Activated T-helper 1 cell treated with anti-CD3 and anti-CD28 coated beads, Interleukin-2, amount 50 U/mL, for 16 hours (primary cell): ENCODE measurements around the gene FAM124A.

ENCODE experiments used
- DNase-seq, 2 donors: peaks; one replicate each; pipeline ENCODE4 v3.0.0-alpha.2; 2020; ENCODE audit warnings: low read depth in 1 of 2, low spot score in 1 of 2

The FAM124A gene

DNA sequence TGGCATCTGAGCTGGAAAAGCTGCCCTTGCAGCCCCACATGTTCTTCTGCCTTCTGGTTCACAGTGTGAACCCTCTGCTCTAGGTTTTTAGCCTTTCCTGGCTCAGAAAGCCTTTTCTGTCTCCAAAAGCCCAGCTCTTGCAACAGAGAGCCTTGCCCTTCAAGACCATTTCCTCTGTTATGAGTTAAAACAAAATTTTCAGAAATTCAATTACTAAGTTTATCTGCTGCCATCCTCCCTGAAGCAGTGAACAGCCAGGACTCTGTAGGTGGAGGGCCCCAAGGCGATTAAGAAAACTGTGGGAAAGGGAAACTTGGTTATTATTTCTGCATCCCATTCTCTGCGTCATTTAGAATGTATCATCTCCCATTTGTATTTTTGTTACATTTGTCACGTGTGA lies 18.8 kb downstream of the FAM124A start:
- no peak for DNase-seq

DNA sequence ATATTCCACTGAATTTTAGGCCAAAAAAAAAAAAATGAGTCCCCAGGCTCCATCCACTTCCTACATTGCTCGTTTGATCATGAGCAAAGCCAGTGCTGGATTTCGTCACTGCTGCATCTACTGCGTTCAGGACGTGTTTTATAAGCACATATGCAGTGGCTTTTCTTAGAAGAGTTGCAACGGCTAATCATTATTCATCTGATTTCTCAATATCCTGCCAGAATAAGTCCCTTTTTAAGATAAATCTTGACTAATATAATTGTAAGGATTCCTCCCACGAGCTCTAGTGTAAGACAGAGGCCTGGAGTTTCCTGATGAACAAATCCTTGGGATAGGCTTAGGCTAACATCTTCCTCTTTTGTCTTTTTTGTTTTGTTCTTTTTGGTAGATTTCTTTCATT lies 19.5 kb downstream of the FAM124A start:
- DNase-seq: no peak

DNA sequence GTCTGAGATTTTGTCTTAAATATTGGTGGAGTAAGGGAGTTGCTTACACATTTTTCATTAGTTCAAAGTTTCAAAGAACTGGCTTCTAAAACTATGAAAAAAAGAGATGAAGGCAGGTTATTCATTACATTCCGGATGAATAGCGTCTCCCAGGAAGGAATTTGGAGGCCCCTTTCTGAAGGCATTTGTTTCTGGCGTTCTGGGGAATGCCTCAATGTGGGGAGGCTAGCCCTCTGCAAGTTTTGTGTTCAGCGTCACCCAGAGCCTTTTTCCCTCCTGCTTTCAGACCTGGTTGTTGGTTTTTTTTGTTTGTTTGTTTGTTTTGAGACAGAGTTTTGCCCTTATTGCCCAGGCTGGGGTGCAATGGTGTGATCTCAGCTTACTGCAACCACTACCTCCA lies 21.0 kb downstream of the FAM124A start:
- no peak for DNase-seq

DNA sequence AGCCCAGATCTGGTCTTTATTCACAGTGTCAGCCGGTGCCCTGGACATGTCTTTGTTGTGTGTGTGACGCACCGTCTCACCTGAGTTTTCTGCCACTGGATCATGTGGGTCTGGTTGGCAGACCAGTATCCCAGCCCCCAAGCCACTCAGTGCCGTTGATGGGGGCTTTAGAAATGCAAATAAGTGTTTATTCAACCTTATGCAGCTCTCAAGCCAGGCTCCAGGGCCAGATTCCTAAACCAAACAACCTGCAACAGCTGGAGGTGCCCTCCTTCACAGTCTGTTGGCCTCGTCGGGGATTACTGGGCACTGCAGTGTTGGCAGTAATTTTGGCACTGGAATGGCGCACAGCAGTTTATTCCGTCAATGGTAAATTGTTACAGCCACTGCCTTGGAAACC lies 21.6 kb downstream of the FAM124A start:
- DNase-seq: no peak

DNA sequence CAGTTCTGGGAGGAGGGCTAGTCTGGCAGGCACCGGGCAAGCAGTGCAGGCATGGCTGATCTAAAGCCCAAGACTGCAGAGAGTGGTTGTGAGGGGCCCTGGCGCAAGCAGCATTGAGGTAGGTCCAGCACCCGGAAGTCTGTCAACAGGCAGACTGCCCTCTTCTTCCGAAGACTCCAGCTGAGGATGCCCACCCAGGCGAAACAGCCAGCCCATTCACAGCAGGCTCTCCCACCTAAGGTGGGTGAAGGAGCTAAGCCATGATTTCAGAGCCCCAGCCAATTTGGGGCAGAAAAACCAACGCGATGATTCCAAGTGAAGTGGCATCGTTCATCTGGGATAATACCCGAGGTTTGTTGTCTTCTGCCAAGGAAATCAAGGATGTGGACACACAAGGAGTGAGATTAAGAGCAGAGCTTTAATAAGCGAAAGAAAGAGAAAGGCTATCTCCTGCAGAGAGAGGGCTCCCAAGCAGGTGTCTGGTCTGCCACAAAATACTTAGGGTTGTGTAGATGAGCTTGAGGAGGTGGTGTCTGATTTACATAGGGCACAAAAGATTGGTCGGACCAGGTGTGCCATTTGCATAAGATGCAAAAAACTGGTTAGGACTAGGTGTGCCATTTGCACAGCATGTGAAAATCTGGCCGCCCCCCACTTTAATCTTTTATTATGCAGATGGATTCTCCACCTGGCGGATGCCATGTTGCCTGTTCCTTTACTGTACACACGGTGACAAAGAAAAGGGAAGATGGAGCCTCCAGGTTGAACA lies 22.6 kb downstream of the FAM124A start:
- DNase-seq: no peak

DNA sequence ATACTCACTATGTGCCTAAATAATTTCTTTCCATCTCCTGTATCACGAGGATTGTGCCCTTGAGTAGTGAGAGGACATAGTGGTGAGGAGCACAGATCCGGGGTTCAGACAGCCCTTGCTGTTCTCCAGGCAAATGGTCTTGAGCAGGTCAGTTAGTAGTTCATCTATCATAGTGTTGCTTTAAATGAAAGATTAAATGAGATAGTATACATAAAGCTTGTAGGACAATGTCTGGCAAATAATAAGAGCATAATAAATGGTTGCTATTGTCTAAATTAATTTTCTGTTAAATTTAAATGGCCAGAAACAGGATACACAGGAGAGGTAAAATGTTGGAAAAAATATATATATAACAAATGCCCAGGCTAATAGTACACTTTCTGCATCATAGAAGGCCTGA lies 23.4 kb downstream of the FAM124A start:
- DNase-seq: no peak

DNA sequence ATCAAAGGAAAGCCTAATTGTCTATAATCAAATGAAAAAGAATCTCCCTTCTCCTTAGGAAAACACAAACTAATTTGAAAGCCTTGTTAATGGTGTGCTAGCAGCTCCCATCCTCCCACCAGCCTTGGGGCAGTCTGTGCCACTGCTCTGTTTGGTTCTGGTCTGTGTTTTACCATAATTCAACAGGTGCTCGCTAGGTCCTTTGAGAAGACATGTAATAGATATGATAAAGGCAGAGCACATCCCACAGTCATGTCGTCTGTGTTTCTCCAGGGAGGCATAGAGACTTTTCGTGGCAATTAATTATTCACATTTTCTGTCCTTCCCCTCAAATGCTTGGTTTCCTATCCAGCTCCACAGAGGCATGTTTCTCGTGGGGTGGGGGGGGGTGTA lies 23.8 kb downstream of the FAM124A start:
- no peak for DNase-seq

DNA sequence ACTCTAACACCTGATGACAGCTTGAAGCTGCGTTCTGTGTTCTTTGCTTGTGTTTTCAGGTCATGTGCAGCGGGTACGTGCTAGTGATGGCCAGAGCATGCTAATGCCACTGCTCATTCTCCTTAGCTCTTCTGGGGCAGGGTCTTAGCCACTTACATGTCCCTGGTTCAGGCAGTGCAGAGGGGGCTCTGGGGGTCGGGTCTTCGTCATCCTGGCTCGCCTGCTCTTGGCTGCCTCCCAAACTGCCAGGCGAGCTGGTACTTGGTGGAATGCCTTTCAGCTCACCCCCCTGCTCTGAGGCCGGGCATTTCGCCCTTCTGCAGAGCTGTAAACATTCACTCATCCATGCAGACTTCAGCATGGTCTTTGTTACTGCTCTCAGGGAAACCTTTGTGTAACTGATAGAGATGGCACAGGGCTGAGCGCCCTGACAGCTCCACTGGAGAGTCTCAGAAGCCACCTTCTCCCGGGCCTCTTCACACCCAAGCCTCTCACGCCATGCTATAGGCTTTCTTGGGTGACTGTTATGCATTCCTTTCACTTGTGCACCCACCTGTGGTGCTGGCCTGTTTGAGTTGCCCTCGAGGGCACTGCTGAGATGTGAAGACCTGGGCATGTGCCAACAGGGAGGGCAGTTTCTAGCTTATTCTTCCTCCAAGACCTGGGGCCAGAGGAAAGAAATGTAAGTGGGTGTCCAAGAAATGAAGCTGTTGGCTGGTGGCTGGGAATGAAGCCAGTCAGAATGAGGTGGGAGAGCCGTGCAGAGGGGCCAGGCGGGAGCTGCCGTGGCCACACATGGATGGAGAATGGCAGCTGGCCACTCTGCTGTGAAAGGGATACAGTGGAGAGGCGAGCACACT lies 24.4 kb downstream of the FAM124A start:
- no peak for DNase-seq

DNA sequence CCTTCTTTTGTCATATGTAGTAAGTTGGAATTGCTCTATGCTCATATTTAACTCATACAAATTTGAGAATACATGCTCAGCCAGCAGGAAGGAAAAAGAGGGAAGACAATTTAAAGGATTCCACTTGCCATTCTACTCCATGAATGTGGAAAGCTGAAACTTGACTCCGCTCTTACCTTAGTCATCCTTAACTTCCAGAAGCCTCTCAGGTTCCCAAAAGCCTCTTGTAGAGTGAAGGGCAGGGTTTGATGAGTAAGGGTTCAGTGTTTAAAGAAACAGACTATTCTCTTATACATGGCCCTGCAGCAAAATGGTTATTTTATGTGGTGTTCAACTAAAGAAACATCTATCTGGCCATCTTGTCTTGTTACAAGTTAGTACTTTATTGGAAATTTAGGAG lies 27.1 kb downstream of the FAM124A start:
- DNase-seq: no peak

DNA sequence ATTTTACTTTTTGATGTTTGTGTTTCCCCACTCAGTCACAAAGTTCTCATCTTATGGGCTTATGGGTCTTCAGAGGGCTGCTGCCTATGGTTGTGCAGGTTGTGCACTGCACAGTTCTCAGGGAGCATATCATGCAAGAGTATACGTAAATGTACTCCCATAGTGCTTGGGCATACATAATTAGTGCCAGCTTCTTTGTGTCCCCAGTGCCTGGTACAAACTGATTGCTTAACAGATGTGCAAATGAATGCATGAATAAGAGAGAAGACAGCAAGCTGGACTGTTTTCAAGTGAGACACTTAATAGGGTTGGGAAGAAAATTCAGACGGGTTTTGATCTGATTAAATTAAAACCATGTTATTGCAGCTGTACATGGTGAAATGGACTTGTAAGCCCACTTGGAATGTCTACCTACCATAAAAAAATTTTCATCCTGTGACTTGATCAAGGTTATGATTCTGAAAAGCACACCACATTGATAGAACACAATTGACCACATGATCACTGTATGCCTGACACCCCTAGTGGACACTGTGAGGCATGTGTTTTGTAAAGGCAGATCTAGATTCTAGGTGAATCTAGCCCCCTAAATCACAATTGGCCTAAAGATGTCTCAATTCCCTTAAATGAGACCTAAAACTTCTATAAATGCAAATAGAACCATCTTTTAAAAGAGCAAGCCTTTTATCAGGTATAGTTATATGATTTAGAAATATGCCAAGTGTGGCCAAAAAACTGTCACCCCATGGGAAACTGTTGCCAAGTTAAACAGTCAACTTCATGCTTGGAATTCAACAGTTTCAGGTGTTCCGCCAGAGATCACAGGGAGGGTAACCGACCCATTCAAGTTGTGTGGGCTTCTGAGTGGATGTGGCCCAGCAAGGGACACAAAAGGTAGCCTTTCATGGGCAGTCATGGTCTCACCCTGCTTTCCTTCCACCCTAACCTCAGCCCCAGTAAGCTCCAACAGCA lies 27.9 kb downstream of the FAM124A start:
- DNase-seq: no peak

DNA sequence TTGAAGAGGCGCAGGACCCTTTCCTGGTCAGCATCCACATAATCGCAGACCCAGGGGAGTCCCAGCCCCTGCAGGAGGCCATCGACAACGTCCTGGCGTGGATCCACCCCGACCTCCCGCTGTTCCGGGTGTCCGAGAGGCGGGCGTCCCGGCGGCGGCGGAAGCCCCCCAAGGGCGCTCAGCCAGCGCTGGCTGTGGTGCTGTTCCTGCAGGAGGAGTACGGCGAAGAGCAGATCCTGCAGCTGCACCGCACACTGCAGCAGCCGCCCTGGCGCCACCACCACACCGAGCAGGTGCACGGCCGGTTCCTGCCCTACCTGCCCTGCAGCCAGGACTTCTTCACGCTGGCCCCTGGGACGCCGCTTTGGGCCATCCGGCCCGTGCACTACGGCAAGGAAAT lies 29.3 kb downstream of the FAM124A start:
- no peak for DNase-seq

DNA sequence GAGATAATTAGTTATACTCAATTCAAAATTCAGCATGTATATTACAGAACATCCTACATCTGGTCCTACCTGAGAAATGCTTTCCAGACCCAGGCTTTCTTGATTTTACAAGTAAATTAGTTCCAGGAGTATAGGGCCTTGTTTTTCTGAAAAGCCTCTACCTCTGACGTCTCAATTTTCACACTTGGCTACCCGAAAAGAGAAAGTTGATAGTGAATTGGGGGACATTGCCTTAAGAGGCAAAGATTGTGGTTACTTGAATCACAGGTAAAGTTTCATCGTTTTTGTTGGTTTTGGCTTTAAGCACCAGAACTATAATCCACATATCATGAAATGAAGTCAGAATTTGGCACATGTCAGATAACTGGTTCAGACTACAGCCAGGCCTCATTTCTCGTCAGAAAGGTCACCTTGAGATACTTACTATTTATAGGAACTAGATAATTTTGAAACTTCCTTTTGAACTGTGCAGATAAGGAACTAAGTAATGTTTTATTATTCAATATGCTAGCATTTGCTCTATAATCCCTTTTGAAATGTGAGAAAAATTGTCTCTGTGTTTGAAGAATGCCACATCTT lies 30.8 kb downstream of the FAM124A start:
- no peak for DNase-seq

DNA sequence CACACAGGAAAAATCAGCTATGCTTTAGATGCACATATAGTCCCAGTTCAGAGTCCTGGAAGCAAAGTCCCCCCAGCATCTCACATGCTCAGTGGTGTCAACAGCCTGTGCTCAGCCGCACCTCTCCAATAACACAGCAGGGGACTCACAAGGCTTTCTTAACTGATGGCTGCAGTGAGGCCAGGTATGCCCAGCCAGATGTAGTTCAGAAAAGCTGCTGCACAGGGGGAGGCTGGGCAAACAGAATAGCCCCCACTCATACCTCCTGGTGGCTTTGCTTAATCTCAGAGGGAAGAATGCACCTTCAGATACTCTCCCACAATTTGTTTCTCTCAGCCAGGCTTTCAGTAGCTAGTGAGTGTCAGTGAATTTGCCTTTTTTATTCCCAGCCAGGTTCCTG lies 33.4 kb downstream of the FAM124A start:
- DNase-seq: no peak

DNA sequence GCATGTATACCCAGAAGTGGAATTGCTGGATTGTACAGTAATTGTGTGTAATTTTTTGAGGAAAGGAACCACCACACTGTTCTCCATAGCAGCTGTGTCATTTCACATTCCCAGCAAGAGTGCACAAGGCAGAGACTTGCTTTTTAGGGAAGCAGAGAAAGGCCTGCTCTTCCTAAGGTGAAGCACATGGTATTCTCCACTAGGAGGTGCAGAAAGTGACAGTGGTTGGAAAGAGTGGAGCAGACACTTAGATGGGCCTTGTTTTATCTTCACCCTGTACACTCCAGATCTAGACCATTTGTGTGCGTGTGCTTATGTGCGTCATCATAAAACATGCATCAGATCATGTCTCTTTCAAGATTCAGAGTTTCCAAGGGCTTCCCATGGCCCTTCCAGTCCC lies 35.0 kb downstream of the FAM124A start:
- no peak for DNase-seq

DNA sequence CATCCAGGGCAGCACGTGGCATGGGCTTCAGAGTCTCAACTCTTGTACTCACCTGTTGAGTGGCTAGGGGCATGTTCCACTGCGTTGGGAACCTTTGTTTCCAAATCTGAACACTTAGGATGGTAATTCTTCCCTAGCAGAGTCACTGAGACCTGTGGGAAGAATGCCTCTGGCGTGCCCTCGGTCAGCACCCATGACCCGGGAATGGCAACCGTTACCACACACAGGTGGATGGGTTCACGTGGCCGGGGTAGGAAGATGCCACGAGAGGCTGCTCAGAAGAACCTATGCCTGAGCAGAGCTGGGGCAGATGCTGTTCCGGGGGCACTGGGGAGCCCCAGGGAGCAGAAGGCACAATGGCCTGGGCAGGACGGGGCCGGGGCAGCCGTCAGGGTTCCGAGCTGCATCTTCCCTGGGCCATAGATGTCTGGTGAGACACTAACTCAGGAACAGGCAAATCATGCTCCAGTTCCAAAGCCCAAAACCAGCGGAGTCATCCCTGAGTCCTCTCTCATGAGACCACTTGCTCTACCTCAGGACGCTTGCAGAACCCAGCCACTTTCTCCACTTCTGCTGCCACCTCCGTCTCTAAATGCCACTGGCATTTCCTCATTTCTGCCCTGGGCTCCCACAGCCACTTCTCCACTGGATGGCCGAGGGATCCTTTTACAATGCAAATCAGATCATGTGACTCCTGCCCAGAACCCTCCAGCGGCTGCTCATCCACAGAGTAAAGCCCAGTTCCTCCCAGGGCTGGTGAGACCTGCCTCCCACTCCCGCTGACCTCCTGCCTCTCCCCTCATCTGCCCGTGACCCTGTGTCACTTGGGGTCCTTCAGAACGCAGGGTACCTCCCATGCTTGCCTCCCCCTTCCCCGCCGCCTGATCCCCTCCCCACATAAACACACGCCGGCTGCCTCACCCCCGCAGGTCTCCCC lies 36.7 kb downstream of the FAM124A start:
- DNase-seq: no peak

DNA sequence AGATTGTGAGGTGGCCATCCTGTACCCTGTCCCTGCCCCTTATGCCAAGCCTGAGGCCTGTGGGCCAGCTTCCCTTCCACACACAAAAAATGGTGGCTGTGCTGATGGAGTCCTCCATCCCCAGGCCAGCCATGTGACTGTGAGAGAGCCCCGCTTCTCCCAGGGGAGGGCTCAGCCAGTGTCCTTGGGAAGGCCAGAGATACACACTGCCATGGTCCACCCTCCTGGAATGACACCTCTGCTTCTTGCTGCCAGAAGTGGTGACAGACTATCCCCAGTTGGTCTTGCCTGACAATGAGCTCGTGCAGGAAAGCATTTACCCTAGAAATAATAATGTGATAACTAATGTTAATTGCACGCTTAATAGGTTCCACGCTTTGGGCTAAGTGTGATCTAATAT lies 38.0 kb downstream of the FAM124A start:
- no peak for DNase-seq

DNA sequence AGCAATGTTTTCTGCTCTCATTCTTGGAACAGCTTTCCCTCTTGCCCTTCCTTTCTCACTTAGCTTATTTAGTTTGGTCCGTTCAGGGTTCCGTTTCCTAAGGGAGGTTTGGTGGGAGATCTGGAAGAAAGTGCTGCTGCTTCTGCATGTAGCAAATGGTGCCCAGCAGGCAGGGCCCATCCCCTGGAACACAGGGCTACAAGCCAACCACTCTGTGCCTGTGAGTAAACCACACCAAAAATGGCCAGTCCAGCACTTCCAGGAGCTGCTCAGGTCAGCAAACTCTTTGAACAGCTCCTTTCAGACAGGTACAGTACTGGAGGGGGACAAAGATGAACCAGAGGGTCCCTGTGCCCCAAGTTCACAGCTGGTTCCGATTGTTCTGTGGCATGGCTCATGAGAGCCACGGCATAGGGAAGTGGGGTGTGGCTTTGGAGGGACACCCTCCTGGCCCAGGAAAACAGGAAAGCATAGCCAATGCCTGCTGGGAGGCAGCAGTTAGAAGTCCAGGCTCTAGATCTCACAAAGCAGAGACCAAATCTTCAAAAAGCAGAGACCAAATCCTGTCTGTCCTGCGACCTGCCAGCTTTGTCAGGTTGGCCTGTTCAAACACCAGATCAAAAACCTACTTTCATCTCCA lies 39.5 kb downstream of the FAM124A start:
- DNase-seq: no peak

DNA sequence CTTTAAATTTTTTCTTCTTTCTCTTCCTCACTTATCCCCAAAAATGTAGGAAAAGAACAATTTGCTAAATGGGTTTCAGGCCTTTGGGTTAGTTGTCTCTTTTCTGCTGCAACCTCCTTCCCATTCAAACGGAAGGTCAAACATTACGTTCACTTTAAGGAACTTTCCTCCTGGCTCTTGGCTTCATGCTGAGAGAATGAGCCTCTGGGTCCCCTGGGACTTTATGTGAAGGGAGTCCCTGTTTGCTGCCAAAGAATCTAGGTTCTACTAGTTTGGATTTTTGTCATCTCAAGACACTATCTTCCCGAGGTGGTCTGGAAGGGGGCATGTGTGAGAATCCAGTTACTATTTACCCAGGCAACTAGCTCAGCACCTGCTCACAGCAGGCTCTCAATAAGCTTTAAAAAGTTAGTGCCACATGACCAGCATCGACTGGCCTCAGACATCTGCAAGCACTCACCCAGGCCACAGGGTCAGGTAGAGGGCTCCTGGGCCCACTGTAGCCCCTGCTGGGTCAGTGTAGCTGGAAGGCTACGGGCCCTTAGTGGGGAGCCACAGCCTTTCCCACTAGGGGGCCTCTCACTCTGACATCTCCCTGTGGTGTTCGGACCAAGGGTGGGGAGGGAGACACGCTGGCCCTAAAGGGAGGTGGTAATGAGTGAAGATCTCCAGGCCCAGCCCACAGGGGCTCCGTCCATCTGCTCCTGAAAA lies 40.5 kb downstream of the FAM124A start:
- DNase-seq: no peak

DNA sequence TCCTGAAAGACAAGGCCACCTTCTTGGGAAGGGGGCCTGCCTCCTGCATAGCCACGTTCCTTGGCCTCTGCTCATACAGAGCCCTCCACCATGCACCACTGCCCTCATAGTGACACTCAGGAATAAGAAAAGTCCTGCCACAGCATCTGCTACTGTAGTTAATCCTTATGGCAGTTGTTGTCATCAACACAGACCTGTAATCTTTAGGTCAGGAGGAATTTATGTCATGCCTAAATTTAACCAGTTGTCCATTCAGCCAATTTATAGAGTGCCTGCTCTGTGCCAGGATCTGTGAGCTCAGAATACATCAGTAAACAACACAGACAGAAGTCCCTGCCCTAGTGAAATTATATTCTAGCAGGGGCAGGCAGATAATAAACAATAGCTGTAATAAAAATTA lies 44.4 kb downstream of the FAM124A start:
- no peak for DNase-seq
